ENCODE measurements around the gene PMM1. TPM values are rescaled to one million over a fixed set of nuclear protein-coding genes. Genes with fewer than 3 reads are reported as not detected.

PMM1 gene
- total RNA-seq, 2 experiments from 2014 or later, result 17.0 to 40.5 TPM

- Histone ChIP-seq H3K79me2 (ENCODE audit: insufficient read depth, low read depth, low read length) (no peaks in the 10 kb centered on the region), H3K4me2 (ENCODE audit: low read length) (no peak overlapping the region), H3K9me3 (ENCODE audit: low read length) (no peaks in the 10 kb centered on the region), H4K20me1 (ENCODE audit: insufficient read depth, low read length) (no peaks in the 10 kb centered on the region), H3K4me1 (ENCODE audit: insufficient read depth, low read length, poor library complexity, severe bottlenecking) (no peaks in the 10 kb centered on the region), H3K36me3 (ENCODE audit: insufficient read depth, low read length) (no peaks in the 10 kb centered on the region), H3K9me2 (ENCODE audit: insufficient read depth, low read length) (no peaks in the 10 kb centered on the region), H2AFZ (ENCODE audit: low read length) (no peak overlapping the region), H3K27ac (ENCODE audit: low read depth, low read length, poor library complexity, severe bottlenecking) (no peak overlapping the region), H3K4me3 (ENCODE audit: low read depth, low read length, poor library complexity, severe bottlenecking) (no peak overlapping the region)
- BruUV-seq (replicated peaks), result no TSS peak
- no peak for TF ChIP-seq EZH2phosphoT487 (IDR thresholded peaks at IDR 0.05; ENCODE audit: borderline replicate concordance, low read depth, low read length)
- TF ChIP-seq, protein P1, sequence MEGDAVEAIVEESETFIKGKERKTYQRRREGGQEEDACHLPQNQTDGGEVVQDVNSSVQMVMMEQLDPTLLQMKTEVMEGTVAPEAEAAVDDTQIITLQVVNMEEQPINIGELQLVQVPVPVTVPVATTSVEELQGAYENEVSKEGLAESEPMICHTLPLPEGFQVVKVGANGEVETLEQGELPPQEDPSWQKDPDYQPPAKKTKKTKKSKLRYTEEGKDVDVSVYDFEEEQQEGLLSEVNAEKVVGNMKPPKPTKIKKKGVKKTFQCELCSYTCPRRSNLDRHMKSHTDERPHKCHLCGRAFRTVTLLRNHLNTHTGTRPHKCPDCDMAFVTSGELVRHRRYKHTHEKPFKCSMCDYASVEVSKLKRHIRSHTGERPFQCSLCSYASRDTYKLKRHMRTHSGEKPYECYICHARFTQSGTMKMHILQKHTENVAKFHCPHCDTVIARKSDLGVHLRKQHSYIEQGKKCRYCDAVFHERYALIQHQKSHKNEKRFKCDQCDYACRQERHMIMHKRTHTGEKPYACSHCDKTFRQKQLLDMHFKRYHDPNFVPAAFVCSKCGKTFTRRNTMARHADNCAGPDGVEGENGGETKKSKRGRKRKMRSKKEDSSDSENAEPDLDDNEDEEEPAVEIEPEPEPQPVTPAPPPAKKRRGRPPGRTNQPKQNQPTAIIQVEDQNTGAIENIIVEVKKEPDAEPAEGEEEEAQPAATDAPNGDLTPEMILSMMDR (conservative IDR thresholded peaks at IDR 0.05; ENCODE audit: low read length), result no peak
- no peak for DNase-seq (ENCODE audit: low spot score)
- CTCF ChIA-PET (ENCODE audit: unreplicated experiment), result interaction anchor here (0.6 kb wide), 1 partner anchor 171 kb away, joined by 3 read pairs; the partner anchor contains the start of gene TEF
- POLR2A ChIA-PET, result interaction anchor here (0.6 to 0.7 kb wide), 3 partner anchors 28 to 1306 kb away, joined by 3 to 4 read pairs (median 3); no protein-coding TSS in a partner anchor
- intact Hi-C loops (cut with micrococcal nuclease; ENCODE audit: unreplicated experiment), result no loop called here
Measured at GRCh38 chr22:41551877-41552582, 37.6 kb downstream of the PMM1 start.

GRCh38 chr22:41550952-41551491, 38.6 kb downstream of the PMM1 start:
- no peaks in the 10 kb centered on the region for H3K9me2 ChIP-seq (ENCODE audit: insufficient read depth, low read length)
- no peaks in the 10 kb centered on the region for H3K9me3 ChIP-seq (ENCODE audit: low read length)
- no peaks in the 10 kb centered on the region for H3K79me2 ChIP-seq (ENCODE audit: insufficient read depth, low read depth, low read length)
- ChIA-PET POLR2A (interaction anchor here (0.6 to 0.7 kb wide), 2 partner anchors 39 to 1305 kb away, joined by 3 to 6 read pairs; no protein-coding TSS in a partner anchor), CTCF (ENCODE audit: unreplicated experiment) (no interaction called here)
- no peaks in the 10 kb centered on the region for H3K4me1 ChIP-seq (ENCODE audit: insufficient read depth, low read length, poor library complexity, severe bottlenecking)
- intact Hi-C loops (cut with micrococcal nuclease; ENCODE audit: unreplicated experiment), result no loop called here
- H3K36me3 ChIP-seq (ENCODE audit: insufficient read depth, low read length), result no peaks in the 10 kb centered on the region
- TF ChIP-seq, protein P1 (conservative IDR thresholded peaks at IDR 0.05; ENCODE audit: low read length), result no peak
- TF ChIP-seq EZH2phosphoT487 (IDR thresholded peaks at IDR 0.05; ENCODE audit: borderline replicate concordance, low read depth, low read length), result no peak
- H3K4me2 ChIP-seq (ENCODE audit: low read length), result no peak overlapping the region
- H3K4me3 ChIP-seq (ENCODE audit: low read depth, low read length, poor library complexity, severe bottlenecking), result no peak overlapping the region
- H2AFZ ChIP-seq (ENCODE audit: low read length), result no peak overlapping the region
- BruUV-seq (replicated peaks), result no TSS peak
- H4K20me1 ChIP-seq (ENCODE audit: insufficient read depth, low read length), result no peaks in the 10 kb centered on the region
- no peak for DNase-seq (ENCODE audit: low spot score)
- no peak overlapping the region for H3K27ac ChIP-seq (ENCODE audit: low read depth, low read length, poor library complexity, severe bottlenecking)

DNA sequence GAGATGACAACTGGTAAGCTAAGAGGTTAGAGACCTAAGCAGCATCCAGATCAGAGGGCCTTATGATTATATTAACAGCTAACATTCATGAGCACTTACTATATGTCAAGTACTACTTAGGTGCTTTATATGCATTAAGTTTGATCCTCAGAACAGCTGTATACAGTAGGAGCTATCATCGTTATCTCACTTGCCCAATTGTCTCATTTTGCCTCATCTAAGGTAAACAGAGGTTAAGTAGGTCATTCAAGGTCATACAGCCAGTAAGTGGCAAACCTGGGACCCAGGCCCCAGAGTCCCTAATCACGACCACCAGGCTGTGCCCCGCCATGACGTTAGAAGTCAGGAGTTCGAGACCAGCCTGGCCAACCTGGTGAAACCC, 40.8 kb downstream of the PMM1 start:
- no peak for TF ChIP-seq EZH2phosphoT487 (IDR thresholded peaks at IDR 0.05; ENCODE audit: borderline replicate concordance, low read depth, low read length)
- TF ChIP-seq, protein P1 (conservative IDR thresholded peaks at IDR 0.05; ENCODE audit: low read length), result no peak
- no peak for DNase-seq (ENCODE audit: low spot score)
- no TSS peak for BruUV-seq (replicated peaks)
- Histone ChIP-seq H4K20me1 (ENCODE audit: insufficient read depth, low read length) (no peaks in the 10 kb centered on the region), H2AFZ (ENCODE audit: low read length) (no peak overlapping the region), H3K9me3 (ENCODE audit: low read length) (no peaks in the 10 kb centered on the region), H3K79me2 (ENCODE audit: insufficient read depth, low read depth, low read length) (peaks cover 3% of the 10 kb centered on the region; the same call in 1 of the 2 replicates), H3K27ac (ENCODE audit: low read depth, low read length, poor library complexity, severe bottlenecking) (no peak overlapping the region), H3K9me2 (ENCODE audit: insufficient read depth, low read length) (no peaks in the 10 kb centered on the region), H3K4me1 (ENCODE audit: insufficient read depth, low read length, poor library complexity, severe bottlenecking) (peaks cover 10% of the 10 kb centered on the region), H3K36me3 (ENCODE audit: insufficient read depth, low read length) (no peaks in the 10 kb centered on the region), H3K4me3 (ENCODE audit: low read depth, low read length, poor library complexity, severe bottlenecking) (no peak overlapping the region), H3K4me2 (ENCODE audit: low read length) (no peak overlapping the region)
- POLR2A ChIA-PET, result no interaction called here
- CTCF ChIA-PET (ENCODE audit: unreplicated experiment), result no interaction called here
- intact Hi-C loops (cut with micrococcal nuclease; ENCODE audit: unreplicated experiment), result no loop called here

Data from OCI-LY7 (cell line).